Stimulated activated CD4-positive, alpha-beta T cell treated with anti-CD3 and anti-CD28 coated beads, TNF-alpha, amount 100 ng/mL, for 1 hour (primary cell): ENCODE data around the gene CD84.
A peak's percentile ranks its signal among the peaks of the same experiment; 100 is the strongest.
"Not testable (repeated sequence)": the region's sequence is repeated elsewhere in the genome, so short reads cannot be mapped to it uniquely, and the experiment has no call there.

Source experiments
- DNase-seq, 3 donors: peaks; one replicate each; pipeline ENCODE4 v3.0.0-alpha.2; 2020; ENCODE audit warnings: low read depth in 3 of 3, low spot score in 1 of 3

CD84 gene

DNA sequence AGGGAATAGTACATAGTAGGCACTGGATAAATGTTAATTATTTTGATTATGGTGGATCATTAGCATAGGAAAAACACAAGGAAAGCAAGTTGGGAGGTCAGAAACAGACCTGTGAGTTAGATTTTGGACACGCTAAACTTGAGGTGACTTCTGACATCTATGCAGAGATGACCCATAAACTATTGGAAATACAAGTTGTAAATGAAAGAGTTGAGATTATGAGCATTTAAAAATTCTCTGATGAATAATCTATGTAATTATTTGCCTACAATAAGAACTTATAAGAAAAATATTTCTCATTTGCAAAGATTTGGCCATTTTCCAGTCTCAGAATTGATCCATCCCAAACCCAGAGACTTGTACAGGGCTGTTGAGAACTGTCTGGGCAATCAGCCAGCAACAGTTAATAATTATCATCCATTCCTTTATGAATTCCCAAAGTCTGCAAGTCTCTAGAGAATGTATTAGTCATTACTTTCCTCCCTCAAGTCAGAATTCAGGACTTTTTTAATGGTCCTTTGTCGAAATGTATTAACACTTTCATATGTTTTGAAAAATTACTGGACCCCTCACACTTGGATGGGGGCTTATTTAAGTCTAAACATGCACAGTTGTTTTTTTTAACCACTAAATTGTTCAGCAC, 36.9 kb downstream of the CD84 start:
- no peak for DNase-seq

DNA sequence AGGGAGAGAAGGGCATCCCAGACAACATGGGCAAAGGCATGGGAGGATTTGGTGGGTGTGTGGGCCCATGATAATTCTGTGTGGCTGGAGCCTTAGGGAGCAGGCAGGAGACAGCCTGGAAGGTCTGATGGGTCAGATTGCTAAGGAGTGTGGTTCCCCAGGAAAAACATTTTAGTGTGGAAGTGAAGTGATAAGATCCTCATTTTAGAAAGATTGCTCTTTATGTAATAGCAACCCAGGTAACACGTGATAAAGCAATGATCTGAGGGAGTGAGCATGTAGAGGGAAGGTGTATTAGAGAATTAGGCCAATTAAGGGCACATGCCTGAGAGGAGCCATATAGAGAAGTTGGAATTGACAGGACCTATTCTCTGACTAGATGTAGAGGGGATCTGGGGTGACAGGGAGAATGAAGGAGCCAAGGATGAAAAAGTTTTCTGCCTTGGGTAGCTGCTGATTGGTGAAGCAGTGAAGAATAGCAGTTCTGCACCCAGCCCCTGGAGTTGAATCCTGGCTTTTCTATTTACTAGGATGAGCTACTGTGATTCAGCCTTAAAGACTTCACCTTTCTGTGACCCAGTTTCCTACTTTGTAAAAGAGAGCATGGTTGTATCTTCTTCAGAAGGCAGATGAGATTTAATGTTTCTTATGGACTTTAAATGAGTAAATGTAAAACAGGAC, 37.5 kb downstream of the CD84 start:
- DNase-seq = no peak

DNA sequence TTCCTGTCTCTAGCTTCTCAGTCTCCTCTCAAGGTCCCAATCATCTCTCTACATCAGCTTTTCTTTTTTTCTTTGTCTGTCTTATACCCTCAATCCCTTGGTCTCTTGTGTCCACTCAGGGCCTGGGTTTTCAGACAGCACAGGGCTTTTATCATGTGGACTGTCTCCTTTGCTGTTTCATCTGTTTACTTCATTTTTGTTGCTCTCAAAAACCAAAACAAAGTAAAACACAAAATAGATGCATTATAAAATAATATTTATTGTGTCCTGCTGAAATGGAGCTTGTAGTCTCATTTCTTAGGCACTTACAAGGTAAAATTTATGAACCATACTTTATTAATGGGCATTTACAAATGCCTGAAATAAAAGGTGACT, 38.5 kb downstream of the CD84 start:
- no peak for DNase-seq

- no peak for DNase-seq
Measured at GRCh38 chr1:160539990-160540858, 39.1 kb downstream of the CD84 start.

DNA sequence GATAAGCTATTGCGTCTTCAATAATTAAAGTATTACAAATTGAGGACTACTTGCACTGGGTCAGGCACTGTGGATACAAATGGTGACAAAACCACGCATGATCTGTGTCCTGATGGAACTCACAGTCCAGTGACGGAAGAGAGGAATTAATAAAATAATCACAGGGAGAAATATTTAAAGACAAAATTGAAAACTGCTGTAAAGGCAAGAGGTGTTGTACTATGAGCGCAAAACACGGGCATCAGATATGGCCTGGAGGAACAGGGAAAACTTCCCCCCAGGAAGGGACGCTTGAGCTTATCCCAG, 39.7 kb downstream of the CD84 start:
- DNase-seq = no peak

DNA sequence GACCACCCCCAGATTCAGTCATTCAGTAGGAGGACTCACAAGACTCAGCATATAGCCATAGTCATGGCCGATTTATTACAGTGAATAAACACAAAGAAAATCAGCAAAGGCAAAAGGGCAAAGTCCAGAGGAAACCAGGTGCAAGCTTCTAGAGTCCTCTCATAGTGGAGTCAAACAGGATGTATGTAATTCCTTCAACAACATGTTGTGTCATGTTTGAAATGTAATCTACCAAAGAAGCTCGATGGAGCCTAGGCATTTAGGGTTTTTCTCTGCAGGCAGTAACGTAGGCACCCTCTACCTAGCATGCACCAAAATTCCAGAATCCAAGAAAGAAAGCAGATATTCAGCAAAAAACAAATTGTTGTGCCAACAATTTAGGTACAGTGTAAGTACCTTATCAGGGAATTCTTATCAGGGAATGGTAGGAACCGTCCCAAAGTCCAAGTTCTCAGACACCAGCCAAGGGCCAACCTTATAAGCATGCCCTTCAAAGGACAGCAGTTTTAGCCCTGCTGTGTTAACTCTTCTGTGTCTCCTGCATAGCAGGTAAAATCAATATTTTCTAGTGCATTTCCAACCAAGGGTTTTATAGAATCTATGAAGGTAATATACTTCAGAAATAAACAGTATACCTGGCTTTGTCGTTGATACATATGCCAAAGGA, 40.2 kb downstream of the CD84 start:
- DNase-seq = no peak

DNA sequence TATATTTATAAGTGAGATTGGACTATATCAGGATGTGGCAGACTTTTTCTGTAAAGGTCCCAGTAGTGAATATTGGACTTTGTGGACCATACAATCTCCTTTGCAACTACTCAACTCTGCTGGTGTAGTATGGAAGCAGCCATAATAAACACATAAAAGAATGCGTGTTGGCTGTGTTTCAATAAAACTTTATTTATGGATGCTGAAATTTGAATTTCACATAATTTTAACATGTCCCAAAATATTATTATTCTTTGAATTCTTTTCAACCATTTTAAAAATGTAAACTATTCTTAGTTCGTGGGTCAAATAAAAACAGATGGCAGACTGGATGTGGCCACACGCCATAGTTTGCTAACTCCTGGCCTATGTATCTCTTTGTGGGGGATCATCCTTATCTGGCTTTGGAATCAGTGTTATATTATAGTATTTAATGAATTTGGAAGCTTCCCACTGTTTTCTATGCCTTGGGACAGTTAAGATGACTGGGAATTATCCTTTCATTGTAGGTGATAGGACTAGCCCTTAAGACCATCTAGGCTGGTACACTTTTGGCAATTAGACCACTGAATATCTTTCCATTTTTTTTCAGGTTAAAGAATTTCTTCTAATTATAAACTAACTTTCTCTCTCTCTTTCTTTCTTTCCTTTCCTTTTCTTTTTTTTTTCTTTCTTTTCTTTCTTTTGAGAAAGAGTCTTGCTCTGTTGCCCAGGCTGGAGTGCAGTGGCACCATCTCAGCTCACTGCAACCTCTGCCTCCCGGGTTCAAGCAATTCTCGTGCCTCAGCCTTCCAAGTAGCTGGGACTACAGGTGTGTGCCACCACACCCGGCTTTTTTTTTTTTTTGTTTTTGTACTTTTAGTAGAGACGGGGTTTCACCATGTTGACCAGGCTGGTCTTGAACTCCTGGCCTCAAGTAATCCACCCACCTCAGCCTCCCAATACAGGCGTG, 41.3 kb downstream of the CD84 start:
- DNase-seq = no peak

DNA sequence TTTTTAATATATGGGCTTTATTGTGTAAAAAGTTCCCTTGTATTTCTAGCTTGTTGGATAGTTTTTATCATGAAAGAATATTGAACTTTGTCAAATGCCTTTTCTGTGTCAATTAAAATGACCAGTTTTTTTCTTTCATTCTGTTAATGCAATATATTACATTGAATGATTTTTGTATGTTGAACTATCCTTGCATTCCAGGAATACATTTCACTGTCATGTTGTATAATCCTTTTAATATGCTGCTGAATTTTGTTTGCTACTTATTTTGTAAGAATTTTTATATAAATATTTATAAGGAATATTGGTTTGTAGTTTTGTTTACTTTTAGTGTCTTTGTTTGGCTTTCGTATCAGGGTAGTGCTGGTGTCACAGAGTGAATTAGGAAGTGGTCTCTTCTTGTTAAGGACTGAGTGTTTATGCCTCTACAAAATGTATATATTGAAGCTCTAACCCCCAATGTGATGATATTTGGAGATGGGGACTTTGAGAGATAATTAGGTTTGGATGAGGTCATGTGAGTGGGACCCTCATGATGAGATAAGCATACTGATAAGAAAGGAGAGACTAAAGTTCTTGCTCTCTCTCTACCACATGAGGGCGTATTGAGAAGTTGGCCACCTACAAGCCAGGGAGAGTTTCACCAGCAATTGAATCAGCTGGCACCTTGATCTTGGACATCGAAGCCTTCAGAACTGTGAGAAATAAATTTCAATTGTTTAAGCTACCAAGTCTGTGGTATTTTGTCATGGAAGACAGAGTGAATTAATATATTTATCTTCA, 44.3 kb downstream of the CD84 start:
- no peak for DNase-seq

DNA sequence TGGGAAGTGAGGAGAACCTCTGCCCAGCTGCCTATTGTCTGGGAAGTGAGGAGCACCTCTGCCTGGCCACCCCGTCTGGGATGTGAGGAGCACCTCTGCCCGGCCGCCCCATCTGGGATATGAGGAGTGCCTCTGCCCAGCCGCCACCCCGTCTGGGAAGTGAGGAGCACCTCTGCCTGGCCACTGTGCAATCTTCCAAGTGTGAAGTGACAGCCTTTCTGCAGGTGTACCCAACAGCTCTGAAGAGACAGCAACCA, 46.8 kb downstream of the CD84 start:
- DNase-seq = not testable (repeated sequence)

- DNase-seq = not testable (repeated sequence)
Measured at GRCh38 chr1:160531809-160532556, 47.3 kb downstream of the CD84 start.

- not testable (repeated sequence) for DNase-seq
Measured at GRCh38 chr1:160529401-160529952, 49.8 kb downstream of the CD84 start.

DNA sequence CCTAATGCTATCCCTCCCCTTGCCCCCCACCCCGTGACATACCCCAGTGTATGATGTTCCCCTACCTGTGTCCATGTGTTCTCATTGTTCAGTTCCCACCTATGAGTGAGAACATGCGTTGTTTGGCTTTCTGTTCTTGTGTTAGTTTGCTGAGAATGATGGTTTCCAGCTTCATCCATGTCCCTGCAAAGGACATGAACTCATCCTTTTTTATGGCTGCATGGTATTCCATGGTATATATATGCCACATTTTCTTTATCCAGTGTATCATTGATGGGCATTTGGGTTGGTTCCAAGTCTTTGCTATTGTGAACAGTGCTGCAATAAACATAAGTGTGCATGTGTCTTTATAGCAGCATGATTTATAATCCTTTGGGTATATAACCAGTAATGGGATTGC, 55.5 kb downstream of the CD84 start:
- DNase-seq = not testable (repeated sequence)

- peak in 1 of 3 donors; percentile 19 for DNase-seq
Measured at GRCh38 chr1:160522622-160523345, 56.5 kb downstream of the CD84 start, which contains the start of gene SLAMF6. Gene SLAMF6, minus strand, starts transcription at chr1:160523255. Its CDS starts 63 bp downstream, at chr1:160523192.

GRCh38 chr1:160522136-160522535, 57.2 kb downstream of the CD84 start:
- DNase-seq = no peak

- DNase-seq = no peak
Measured at GRCh38 chr1:160521554-160521953, 57.7 kb downstream of the CD84 start.

GRCh38 chr1:160520999-160521398, 58.3 kb downstream of the CD84 start:
- no peak for DNase-seq

GRCh38 chr1:160520582-160520981, 58.7 kb downstream of the CD84 start:
- DNase-seq = no peak
